ENCODE data around the gene CCDC177. TPM values are rescaled to one million over a fixed set of nuclear protein-coding genes. Genes with fewer than 3 reads are reported as not detected.

Gene CCDC177
- total RNA-seq, 1 donor from 2014 or later = not detected

DNA sequence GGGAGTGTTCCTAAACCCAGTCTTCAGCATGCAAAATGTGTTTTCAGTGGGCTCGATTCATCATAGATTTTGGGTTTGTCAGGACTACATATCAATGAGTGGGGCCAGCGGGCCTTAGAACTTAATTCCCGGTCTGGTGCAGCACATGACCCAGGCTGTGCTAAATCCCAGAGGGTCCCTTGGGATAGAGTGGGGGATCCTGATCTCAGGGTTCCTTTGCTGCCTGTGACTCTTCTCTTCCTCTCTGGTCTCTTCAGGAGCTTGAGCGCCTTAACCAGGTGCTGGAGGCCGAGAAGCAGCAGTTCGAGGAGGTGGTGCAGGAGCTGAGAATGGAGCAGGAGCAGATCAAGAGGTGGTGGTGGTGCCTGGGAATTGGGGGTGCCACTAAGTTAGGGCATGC, 52.6 kb downstream of the CCDC177 start:
- no peak overlapping the region for H3K4me3 ChIP-seq (ENCODE audit: low read depth, low read length)
- TF ChIP-seq, protein P1, sequence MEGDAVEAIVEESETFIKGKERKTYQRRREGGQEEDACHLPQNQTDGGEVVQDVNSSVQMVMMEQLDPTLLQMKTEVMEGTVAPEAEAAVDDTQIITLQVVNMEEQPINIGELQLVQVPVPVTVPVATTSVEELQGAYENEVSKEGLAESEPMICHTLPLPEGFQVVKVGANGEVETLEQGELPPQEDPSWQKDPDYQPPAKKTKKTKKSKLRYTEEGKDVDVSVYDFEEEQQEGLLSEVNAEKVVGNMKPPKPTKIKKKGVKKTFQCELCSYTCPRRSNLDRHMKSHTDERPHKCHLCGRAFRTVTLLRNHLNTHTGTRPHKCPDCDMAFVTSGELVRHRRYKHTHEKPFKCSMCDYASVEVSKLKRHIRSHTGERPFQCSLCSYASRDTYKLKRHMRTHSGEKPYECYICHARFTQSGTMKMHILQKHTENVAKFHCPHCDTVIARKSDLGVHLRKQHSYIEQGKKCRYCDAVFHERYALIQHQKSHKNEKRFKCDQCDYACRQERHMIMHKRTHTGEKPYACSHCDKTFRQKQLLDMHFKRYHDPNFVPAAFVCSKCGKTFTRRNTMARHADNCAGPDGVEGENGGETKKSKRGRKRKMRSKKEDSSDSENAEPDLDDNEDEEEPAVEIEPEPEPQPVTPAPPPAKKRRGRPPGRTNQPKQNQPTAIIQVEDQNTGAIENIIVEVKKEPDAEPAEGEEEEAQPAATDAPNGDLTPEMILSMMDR (conservative IDR thresholded peaks at IDR 0.05; ENCODE audit: low read depth, low read length) = no peak
- DNase-seq (ENCODE audit: low read depth) = no peak

Other genes starting within 250 kb of the CCDC177 start
- 163 and 166 TPM in 2 replicates for gene ERH, start 176.6 kb downstream of the CCDC177 start, total RNA-seq
- gene SLC39A9, start 176.2 kb downstream of the CCDC177 start, total RNA-seq = 40.8 and 57.5 TPM in 2 replicates
- under 0.01 and 0.07 TPM in 2 replicates for gene PLEKHD1, start 90.1 kb downstream of the CCDC177 start, total RNA-seq
- gene SUSD6, start 36.7 kb upstream of the CCDC177 start, total RNA-seq = 6.2 and 7.5 TPM in 2 replicates
- 95.4 and 151 TPM in 2 replicates for gene SRSF5, start 192.3 kb upstream of the CCDC177 start, total RNA-seq
- not detected in 2 replicates for gene SLC10A1, start 222.4 kb upstream of the CCDC177 start, total RNA-seq

Measured in epithelial cell of proximal tubule (primary cell).